ENCODE measurements around the gene ARMS2. TPM values are rescaled to one million over a fixed set of nuclear protein-coding genes. Genes with fewer than 3 reads are reported as not detected.
A peak's percentile ranks its signal among the peaks of the same experiment; 100 is the strongest.

The ARMS2 gene
- total RNA-seq, 1 donor from 2014 or later = not detected

DNA sequence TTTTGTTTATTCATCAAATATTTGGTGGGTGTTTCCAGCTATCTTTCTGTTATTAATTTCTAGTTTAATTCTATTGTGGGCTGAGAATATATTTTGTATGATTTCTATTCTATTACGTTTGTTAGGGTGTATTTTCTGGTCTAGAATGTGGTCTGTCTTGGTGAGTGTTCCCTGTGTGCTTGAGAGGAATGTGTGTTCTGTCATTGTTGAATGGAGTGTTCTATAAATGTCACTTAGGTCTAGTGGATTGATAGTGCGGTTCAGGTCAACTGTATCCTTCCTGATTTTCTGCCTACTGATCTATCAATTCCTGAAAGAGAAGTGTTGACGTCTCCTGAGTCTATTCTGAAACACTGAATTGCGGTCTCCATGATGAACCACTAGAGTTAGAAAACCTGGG, 15.4 kb downstream of the ARMS2 start:
- DNase-seq (ENCODE audit: extremely low read depth, low read depth, low spot score) = no peak

DNA sequence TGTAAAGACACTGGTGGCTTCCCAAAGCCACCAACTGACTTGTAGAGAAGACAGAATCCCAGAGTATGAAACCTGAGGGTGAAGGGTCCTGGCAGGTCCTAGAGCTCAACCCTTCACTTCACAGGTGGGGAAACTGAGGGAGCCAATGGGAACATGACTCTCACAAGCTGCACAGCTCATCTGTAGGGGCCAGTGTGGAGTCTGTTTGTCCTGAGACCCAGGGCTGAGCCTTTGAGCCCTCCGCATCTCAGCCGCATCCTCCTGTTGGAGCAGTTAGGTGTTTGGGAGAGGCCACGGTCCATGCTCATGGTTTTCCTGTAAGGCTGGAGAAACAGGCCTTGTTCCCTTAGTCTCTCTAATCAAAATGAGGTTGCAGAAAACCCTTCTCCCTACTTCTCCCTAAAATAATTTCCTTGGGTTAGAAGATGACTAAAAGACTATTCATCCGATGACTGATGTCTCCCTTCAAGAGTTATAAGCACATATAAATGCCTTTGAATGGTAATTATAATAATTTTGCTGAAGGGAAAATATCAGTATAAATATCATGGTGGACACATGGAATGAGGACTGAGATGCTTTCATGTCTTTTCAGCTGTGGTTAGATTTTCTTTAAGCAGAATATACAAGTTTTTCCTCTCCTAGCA, 17.2 kb downstream of the ARMS2 start:
- no peak for DNase-seq (ENCODE audit: extremely low read depth, low read depth, low spot score)

DNA sequence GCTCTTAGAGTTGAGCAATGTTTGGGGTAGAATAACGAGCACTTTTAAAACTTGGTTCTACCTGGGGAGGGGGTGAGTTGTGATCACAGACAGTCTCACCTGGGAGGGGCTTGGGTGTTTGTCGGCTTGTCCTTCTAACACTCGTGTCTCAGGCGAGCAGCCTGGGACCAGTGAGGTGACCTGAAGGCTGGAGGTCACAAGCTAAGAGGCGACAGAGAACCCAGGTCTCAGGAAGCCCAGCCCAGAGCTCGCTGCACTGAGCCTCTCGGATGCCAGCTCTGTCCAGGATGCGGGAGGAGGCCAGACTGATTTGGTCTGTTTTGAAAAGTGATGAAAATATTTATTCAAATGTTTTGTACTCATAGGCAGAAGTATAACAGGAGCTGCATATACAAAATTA, 18.7 kb downstream of the ARMS2 start:
- no peak for DNase-seq (ENCODE audit: extremely low read depth, low read depth, low spot score)

DNA sequence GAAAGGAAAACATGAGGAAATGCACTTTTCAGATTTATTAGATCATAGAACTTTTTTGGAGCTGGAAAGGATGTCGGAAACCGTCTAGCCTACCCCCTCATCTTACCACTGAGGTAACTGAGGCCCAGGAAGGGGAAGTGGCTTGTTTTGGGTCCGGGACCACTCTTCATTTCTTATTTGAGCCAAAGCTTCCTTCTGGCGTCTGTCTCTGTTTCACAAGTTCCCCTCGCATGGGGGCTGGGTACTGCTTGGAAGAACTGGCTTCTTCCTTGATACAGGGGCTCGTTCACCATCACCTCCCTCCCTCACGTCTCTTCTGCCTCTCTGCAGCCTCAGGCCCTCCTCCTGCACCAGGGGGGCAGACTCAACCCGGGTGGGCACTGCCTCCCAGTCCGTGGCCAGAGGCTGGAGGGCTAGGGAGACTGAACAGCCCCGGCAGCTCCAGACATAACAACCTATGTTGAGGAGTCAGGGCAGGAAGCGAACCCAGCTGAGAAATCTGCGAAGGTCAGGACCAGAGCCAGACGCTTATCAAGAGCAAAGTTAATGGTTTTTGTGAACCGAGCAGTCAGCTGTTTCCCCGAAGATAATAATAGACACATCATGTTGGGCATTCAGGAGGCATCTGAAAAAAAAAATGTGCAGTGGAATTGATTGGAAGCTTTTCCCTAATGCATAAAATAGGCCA, 19.8 kb downstream of the ARMS2 start:
- DNase-seq (ENCODE audit: extremely low read depth, low read depth, low spot score) = peak; percentile 83

DNA sequence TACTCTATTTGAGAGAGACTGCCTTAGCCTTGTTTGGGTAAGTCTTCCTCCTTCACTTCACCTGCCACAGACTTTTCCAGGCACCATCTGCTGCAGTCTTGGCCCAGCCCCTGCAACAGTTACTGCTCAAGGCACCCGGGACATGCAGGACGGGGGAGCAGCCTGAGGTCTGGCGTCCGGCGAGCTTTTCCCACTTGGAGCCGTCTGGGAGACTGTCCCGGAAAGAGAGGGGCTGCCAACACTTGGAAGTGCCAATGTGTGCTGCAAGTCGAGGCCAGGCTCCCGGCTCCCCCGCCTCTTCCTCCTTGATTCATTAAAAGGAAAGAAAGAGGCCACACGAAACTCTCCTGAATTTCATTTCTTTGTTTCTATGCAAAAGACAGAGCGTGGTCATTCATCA, 20.6 kb downstream of the ARMS2 start:
- DNase-seq (ENCODE audit: extremely low read depth, low read depth, low spot score) = no peak

DNA sequence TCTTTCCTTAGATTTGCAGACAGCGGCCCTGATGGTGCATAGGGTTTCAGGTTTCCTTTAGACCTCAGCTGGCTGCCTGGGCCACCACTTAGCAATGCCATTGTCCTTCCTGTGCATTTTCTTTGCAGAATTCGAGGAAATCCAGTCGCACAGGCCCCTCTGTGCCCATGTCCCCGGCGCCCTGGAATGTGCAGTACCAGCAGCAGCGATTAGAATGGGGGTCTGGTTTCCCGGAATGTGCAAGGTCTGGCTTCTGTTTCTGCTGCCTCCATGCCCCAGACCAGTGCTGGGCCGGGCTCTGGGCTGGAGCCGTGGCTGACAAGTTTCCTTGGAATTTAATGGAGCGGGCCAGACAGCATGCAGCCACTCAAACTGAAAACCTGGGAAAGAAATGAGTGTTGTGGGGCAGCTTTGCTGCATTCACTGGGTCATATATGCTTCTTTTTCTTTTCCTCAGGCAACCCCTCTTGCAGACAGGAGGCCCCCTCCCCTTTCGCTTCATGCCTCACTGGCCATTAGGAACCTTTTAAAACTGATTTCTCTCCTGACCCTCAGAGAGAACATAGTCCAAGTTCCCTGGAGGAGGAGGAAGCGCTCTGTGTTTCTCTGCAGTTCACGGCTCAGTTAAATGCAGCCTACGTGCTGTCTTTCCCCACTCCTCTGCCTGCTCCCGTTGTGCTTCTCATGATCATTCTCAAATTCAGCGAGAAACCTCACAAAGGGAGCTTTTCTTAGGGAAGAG, 21.3 kb downstream of the ARMS2 start:
- DNase-seq (ENCODE audit: extremely low read depth, low read depth, low spot score) = no peak

DNA sequence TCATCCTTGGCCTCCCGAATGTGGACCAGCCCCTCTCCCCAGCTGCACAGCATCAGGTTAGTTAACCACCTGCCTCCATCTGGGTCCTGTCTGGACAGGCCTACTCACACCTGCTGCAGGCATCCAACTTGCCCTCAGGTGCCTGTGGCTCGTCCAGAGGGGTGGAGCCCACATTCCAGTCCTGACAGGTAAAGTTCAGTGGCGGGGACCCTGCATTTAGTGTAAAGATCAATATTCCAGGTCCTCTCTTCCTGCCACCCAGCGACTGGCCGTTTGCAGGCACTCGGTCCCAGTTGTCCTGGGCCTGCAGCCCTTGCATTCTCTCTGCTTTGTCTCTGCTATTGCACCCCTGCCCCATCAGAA, 21.9 kb downstream of the ARMS2 start:
- DNase-seq (ENCODE audit: extremely low read depth, low read depth, low spot score) = no peak

DNA sequence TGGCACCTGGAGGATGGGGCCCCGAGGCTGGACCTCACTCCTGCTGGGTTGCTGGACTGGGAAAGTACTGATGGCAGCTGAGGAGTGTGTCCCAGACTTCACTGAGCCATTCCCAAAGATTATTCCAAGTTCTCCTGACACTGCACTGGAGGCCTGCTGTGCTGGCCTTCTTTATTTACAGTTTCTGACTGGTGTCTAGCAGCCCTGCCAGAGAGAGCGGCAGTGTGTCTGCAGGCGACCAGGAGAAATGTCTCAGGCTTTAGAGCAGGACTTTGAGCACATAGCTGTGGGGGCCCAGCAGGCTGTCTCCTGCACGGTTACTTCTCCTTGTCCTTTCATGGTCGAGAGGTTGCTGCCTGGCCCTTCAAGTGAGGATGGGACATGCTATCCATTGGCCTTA, 23.0 kb downstream of the ARMS2 start:
- DNase-seq (ENCODE audit: extremely low read depth, low read depth, low spot score) = no peak

DNA sequence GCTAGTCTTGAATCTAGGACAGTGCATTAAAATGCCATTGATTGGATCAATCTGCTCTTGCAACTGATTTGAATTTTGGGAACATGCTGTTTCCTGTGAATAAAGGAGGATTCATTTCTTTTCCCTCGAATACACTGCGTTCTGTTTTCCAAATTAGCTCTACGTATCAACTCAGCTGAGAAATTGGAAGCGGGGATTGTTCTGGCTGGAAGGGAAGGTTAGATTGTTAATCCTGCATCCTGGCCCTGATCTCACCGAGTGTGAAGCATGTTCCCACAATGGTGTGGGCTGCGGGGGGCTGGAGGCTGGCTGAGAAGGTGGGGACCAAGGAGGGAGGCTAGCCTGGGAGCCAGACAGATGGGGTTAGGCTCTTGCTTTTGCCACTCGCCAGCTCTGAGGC, 24.5 kb downstream of the ARMS2 start:
- DNase-seq (ENCODE audit: extremely low read depth, low read depth, low spot score) = no peak

DNA sequence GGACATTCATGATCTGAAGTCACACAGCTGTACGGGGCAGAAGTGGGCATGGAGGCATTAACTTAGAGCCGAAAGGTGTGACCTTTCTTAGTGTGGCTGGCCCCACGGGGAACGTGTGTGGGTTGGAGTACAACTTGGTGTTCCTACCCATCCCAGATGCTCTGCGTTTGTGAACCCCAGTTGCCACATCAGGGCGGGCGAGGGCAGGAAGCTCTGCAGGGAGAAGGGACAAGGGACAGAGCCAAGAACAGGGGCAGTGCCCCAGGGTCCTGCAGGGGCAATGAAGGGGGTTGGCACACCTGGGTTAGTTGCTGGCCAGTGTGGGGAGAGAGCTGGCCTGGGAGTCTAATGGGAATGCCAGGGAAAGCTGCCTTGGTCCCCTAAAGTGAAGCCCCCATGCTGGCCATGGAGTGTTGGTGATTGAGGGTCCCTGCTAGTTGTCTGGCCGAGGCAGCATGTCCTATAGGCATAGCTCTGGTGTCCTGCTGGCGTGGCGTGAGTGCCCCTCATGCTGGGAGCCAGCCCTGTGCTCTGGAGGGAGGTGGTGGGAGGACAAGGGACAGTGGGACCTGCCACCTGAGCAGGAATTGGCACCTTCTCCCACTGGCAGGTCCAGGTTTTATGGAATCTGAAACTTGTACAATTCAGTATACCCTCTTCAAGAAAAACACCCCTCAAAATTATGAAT, 25.8 kb downstream of the ARMS2 start:
- no peak for DNase-seq (ENCODE audit: extremely low read depth, low read depth, low spot score)

DNA sequence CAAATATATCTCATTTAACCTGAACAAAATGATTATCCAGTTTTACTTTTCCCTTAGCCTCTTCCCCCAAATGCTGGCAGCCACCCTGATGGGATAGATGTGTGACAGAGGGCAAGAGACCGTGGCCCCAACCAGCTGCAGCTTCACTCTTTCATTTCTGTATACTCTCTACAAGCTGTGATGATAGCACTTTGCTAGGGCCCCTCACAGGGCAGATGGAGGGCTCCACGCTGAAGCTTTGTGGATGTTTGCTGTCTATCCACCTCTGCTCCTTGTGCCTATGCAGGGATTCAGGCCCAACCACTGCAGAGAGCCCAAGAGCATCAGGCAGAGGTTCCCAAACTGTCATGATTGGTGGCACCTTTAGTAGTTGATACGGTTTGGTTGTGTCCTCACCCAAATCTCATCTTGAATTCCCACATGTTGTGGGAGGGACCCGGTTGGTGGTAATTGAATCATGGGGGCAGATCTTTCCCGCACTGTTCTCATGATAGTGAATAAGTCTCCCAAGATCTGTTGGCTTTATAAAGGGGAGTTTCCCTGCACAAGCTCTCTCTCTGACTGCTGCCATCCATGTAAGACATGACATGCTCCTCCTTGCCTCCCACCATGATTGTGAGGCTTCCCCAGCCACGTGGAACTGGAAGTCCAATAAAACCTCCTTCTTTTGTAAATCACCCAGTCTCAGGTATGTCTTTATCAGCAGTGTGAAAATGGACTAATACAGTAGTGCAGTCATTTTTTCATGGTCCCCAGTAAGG, 27.0 kb downstream of the ARMS2 start:
- DNase-seq (ENCODE audit: extremely low read depth, low read depth, low spot score) = no peak

DNA sequence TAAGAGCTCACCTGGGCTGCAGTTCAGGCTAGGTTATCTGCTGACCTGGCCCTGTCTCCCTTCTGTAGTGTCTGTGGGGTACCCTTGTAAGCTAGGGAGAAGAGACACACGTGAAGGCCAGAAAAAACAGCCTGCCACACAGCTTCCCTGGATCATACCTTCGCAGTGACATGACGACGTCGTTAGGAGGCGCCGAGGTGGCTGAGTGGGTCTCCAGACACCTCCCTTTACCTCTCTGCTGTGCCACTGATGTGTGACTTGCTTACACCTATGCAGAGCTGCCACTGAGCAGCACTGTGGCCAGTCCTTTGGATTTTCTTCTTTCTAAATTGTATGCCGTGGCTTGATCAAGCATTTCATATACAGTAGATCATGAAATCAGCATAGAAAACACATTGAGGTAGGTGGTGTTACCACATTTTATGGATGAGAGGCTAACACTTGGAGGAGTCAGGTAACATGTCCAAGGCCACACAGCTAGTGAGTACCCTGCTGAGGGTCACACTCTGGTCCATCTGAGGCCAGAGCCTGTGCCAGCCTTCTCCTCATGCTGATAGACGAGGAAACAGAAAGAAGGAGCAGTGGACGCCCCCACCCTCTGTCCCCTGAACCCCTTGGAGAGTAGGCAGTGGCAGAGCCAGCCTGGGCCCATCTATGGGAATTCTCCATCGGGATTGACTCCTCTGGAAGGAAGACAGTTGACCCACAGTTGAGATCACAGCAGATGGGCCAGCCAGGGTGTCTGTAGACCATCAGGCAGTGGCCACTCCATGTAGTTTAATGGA, 30.0 kb downstream of the ARMS2 start:
- no peak for DNase-seq (ENCODE audit: extremely low read depth, low read depth, low spot score)

DNA sequence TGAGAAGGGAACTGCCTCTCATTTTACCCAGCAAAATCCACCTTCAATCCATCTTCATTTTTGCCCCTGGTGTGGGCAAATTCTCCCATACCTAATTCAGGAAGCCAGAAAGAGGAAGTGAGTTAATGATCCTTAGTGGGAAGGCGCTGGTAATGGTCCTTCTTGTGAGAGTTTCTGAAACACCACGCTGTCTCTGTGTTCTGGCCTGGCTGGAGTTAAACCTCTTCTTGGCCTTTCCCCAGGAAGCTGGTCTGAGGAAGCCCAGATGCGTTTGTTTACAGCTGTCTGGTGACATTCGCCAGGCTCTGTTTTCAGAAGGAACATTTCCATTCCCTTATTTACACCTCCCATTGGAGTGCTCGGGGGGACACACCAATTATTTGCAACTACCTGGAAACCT, 31.2 kb downstream of the ARMS2 start:
- no peak for DNase-seq (ENCODE audit: extremely low read depth, low read depth, low spot score)

DNA sequence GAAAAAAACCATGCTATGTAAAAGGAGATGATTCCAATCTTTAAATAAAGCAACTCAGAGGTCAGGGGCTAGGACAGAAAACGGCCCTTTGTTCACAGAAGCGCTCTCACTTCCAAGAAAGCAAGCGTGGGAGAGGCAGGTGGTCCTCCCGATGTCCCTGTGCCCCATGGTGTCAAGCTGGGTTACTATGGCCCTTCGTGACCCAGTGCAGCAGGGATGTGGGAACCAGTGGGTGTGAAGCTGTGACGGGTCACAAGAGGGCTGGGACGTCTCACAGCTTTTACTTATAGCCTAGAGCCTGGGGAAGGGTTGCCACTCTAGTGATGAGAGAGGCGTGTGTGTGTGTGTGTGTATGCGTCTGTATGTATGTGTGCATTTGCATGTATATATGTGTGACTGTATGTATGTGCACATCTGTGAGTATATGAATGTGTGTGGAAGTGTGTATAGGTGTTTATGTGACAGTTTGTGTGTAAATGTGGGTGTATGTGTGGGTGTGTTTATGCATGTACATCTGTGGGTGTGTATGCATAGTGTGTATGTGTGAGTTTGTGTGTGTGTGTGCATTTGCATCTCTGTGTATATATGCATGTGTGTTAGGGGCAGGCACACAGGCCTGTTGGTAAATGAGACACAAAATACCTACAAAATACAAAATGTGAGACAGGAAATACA, 32.1 kb downstream of the ARMS2 start:
- DNase-seq (ENCODE audit: extremely low read depth, low read depth, low spot score) = no peak

DNA sequence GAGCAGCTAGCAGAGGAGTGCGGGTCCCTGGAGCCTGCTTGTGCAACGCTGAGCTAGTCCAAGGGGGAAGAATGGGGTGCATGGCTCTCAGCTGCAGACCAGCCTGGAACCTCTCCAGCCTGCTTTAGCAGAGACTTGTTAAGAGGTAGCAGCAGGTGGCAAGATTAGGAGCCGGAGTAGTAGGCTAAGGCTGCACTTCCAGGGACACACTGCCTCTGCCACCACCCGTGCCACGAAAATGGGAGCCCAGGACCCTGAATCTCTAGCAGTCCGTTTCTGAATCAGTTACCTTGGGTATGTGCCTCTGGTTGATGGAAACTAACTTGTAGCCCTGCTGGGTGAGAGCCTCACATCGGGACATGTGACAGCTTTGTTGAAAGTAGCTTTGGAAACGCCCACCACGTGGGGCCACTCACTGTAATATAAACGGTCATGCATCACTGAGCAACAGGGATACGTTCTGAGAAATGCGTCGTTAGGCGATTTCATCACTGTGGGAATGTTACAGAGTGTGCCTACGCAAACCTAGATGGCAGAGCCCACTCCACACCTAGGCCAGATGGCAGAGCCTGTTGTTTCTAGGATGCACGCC, 32.8 kb downstream of the ARMS2 start:
- no peak for DNase-seq (ENCODE audit: extremely low read depth, low read depth, low spot score)

DNA sequence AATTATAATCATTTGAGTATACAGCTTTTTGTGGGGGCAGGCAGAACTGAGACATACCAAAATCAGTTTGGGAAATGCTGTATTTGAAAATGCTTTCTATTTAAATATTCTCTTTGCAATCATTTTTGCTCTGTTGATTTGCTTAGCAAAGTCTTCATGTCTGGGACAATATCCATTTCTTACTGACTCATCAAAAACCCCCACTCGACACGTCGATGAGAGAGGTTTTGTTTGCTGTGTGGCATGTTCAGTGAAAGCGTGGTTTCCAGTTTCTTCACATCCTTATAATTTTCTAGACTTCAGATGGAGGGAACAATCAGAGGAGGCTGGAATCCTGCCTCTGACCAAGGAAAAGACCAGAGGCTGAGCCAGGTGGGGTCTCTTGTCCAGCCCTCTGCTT, 35.8 kb downstream of the ARMS2 start:
- DNase-seq (ENCODE audit: extremely low read depth, low read depth, low spot score) = no peak

DNA sequence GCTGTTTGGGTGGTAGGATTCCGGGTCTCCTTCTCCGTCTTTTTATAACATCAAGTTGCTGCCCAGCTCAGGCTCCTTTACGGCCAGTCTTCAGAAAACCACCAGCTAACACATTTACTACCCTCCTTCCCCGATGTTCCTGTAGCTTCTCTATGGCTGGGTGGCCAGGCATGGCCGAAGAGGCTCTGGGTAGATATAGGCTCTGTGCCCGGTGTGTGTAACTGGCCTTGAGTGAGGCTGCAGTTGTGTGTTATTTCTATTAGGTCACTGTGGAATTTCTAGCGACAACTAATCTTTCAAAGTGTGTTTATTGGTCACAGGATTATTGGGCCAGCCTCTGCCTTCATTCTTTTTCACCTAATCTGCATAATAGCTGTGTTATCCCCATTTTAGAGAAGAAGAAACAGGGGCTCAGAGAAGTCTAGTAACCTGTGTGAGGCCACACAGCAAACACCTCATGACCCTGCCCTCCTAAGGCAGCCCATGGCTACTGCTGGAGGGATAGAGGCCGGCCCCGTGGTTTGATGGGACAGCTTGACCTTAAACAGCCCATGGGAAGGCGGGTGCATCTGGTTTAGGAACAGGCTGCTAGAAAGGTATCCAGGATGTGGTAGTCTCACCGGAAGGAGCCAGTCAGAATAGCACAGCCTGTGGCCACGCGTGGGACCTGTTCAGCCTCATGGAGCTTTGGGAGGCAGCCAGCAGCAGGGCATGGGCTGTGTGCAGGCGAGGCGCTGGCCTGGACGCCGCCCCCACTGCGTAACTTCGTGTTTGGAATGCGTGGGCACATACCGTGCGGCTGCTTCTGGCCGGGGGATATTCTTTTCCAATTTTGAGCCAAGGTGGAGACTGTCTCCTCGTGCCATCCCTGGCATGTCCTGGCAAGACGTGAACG, 36.6 kb downstream of the ARMS2 start:
- DNase-seq (ENCODE audit: extremely low read depth, low read depth, low spot score) = no peak

DNA sequence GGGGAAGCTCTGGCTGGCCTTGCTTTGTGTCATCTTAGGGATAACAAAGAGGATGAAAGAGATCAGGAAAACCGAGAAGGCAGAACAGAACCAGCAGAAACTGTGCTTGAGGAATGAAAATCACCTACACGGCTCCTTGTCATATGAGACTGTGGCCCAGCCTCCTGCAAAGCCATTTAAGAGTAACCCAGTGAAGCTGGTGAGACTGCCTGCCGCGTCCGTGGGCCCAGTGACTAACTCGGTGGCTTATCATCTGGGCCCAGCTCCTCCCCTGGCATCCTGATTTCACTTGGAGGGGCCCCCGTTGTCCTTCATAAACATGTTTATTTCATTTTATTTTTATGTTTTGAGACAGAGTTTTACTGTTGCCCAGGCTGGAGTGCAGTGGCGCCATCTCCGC, 37.6 kb downstream of the ARMS2 start:
- no peak for DNase-seq (ENCODE audit: extremely low read depth, low read depth, low spot score)

All from glomerular endothelial cell (primary cell).